ENCODE data around the gene APOB. TPM values are rescaled to one million over a fixed set of nuclear protein-coding genes. Genes with fewer than 3 reads are reported as not detected.

APOB gene
- total and polyA plus RNA-seq, 2 of the 13 experiments (the other 11 are each of a cell fraction or from before 2014, with no cell fraction given): 1,569 to 2,515 TPM

GRCh38 chr2:21072477-21073242, 28.8 kb upstream of the APOB start (continued):
- TF ChIP-seq CREBL2 (CRISPR knock-in tag; IDR thresholded peaks at IDR 0.05; ENCODE audit: borderline replicate concordance): no peak
- TF ChIP-seq ISL2 (CRISPR knock-in tag; IDR thresholded peaks at IDR 0.05): no peak
- no peak for TF ChIP-seq KDM2A (CRISPR knock-in tag; IDR thresholded peaks at IDR 0.05; ENCODE audit: borderline replicate concordance, low read depth)
- no peak for TF ChIP-seq HDAC6 (IDR thresholded peaks at IDR 0.05; ENCODE audit: low read depth, low read length)
- no peak for TF ChIP-seq CERS6 (CRISPR knock-in tag; IDR thresholded peaks at IDR 0.05)
- TF ChIP-seq ZNF142 (CRISPR knock-in tag; IDR thresholded peaks at IDR 0.05): no peak
- no peak for TF ChIP-seq AGO1 (IDR thresholded peaks at IDR 0.05; ENCODE audit: low read depth, low read length, poor library complexity, severe bottlenecking)
- TF ChIP-seq ASH2L (IDR thresholded peaks at IDR 0.05; ENCODE audit: insufficient read length, low read depth, low read length): peak; percentile 27
- no peak for TF ChIP-seq ZNF124 (CRISPR knock-in tag; IDR thresholded peaks at IDR 0.05)
- no peak for TF ChIP-seq ETV5 (CRISPR knock-in tag; IDR thresholded peaks at IDR 0.05; ENCODE audit: borderline replicate concordance)
- TF ChIP-seq GATA4 (IDR thresholded peaks at IDR 0.05; ENCODE audit: borderline replicate concordance, low read depth): no peak
- no peak for TF ChIP-seq ZNF747 (CRISPR knock-in tag; IDR thresholded peaks at IDR 0.05; ENCODE audit: borderline replicate concordance)
- no peak for TF ChIP-seq KDM1A (CRISPR knock-in tag; IDR thresholded peaks at IDR 0.05)
- peak; percentile 40; the same call in 1 of the 2 replicates for TF ChIP-seq SAP130 (CRISPR knock-in tag; IDR thresholded peaks at IDR 0.05; ENCODE audit: low read depth)
- no peak for TF ChIP-seq ZNF790 (CRISPR knock-in tag; IDR thresholded peaks at IDR 0.05; ENCODE audit: borderline replicate concordance)
- no peak for TF ChIP-seq THAP9 (CRISPR knock-in tag; IDR thresholded peaks at IDR 0.05; ENCODE audit: borderline replicate concordance)
- no peak for TF ChIP-seq ZNF850 (CRISPR knock-in tag; conservative IDR thresholded peaks at IDR 0.05)
- no peak for TF ChIP-seq ZFP36L2 (CRISPR knock-in tag; IDR thresholded peaks at IDR 0.05)
- TF ChIP-seq ZNF7 (CRISPR knock-in tag; IDR thresholded peaks at IDR 0.05): no peak
- TF ChIP-seq ZFP1 (CRISPR knock-in tag; IDR thresholded peaks at IDR 0.05): no peak
- TF ChIP-seq MIER3 (CRISPR knock-in tag; IDR thresholded peaks at IDR 0.05; ENCODE audit: borderline replicate concordance): no peak

All from HepG2 (cell line).